Fibroblast of lung (primary cell): ENCODE data around the gene HMMR.

ENCODE experiments used
- EZH2 ChIP-seq: IDR thresholded peaks from 2 replicates; pipeline ENCODE4 v1.5.1; 2012; ENCODE audit warnings: low read length, control low read depth, mild to moderate bottlenecking; ENCODE audit errors: missing control alignments
- TF ChIP-seq, protein P1 (sequence below), 2 donors: IDR thresholded peaks in 1 of 2; conservative IDR thresholded peaks in 1 of 2; 1 replicate in 1 of 2; 2 replicates in 1 of 2; pipeline ENCODE4 v1.5.1; 2011 to 2012; ENCODE audit warnings: low read length in 2 of 2, control low read depth in 1 of 2, inconsistent platforms in 1 of 2, low read depth in 1 of 2, mild to moderate bottlenecking in 1 of 2

DNA sequence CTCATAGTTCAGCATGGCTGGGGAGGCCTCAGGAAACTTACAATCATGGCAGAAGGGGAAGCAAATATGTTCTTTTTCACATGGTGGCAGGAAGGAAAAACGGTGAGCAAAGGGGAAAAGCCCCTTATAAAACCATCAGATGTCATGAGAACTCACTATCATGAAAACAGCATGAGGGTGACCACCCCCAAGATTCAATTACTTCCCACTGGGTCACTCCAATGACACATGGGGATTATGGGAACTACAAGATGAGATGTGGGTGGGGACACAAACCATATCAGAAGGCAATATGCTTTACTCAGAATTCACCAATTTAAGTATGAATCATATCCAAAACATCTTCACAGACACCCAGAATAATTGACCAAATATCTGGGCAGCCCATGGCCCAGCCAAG, 64.7 kb downstream of the HMMR start:
- TF ChIP-seq, protein P1, sequence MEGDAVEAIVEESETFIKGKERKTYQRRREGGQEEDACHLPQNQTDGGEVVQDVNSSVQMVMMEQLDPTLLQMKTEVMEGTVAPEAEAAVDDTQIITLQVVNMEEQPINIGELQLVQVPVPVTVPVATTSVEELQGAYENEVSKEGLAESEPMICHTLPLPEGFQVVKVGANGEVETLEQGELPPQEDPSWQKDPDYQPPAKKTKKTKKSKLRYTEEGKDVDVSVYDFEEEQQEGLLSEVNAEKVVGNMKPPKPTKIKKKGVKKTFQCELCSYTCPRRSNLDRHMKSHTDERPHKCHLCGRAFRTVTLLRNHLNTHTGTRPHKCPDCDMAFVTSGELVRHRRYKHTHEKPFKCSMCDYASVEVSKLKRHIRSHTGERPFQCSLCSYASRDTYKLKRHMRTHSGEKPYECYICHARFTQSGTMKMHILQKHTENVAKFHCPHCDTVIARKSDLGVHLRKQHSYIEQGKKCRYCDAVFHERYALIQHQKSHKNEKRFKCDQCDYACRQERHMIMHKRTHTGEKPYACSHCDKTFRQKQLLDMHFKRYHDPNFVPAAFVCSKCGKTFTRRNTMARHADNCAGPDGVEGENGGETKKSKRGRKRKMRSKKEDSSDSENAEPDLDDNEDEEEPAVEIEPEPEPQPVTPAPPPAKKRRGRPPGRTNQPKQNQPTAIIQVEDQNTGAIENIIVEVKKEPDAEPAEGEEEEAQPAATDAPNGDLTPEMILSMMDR (conservative IDR thresholded peaks at IDR 0.05 in 1 of 2, IDR thresholded peaks at IDR 0.05 in 1 of 2; ENCODE audit: low read depth in 1 of 2, low read length in 2 of 2), result no peak
- TF ChIP-seq EZH2, result no peak
